ENCODE measurements around the gene TMEM94.
A peak's percentile ranks its signal among the peaks of the same experiment; 100 is the strongest.

TMEM94 gene

GRCh38 chr17:75521951-75522727 lies 65.7 kb downstream of the TMEM94 start:
- TF ChIP-seq ZFX (IDR thresholded peaks at IDR 0.05) (no peak), CTCF (conservative IDR thresholded peaks at IDR 0.05) (no peak)
- no peak overlapping the region for H3K27ac ChIP-seq

GRCh38 chr17:75523647-75524046 lies 67.2 kb downstream of the TMEM94 start:
- no peak for TF ChIP-seq CTCF (conservative IDR thresholded peaks at IDR 0.05)
- no peak for TF ChIP-seq ZFX (IDR thresholded peaks at IDR 0.05)

GRCh38 chr17:75524269-75524969 lies 68.0 kb downstream of the TMEM94 start:
- TF ChIP-seq CTCF (conservative IDR thresholded peaks at IDR 0.05) (no peak), ZFX (IDR thresholded peaks at IDR 0.05) (no peak)
- H3K27ac ChIP-seq: peak overlapping the region; percentile 92

More at GRCh38 chr17:75523647-75524046, 67.2 kb downstream of the TMEM94 start:
- peak overlapping the region; percentile 92 for H3K27ac ChIP-seq

- 0 out of 2 replicates have a peak, but pooled peaks have one; percentile 5 for TF ChIP-seq ZFX (IDR thresholded peaks at IDR 0.05)
- peak; percentile 81 for TF ChIP-seq CTCF (conservative IDR thresholded peaks at IDR 0.05)
- H3K27ac ChIP-seq: peak within 1 kb of the TSS; percentile 92
Observed at GRCh38 chr17:75524970-75525805, 68.8 kb downstream of the TMEM94 start, which contains the start of gene LLGL2. Gene LLGL2, plus strand, starts transcription at chr17:75525697. Its CDS starts 17,730 bp downstream, at chr17:75543427.

GRCh38 chr17:75525806-75526554 lies 69.5 kb downstream of the TMEM94 start:
- TF ChIP-seq ZFX (IDR thresholded peaks at IDR 0.05): peak; percentile 56; the same call in 1 of the 2 replicates
- TF ChIP-seq CTCF (conservative IDR thresholded peaks at IDR 0.05): no peak
- H3K27ac ChIP-seq: peak overlapping the region; percentile 92

- no peak for TF ChIP-seq CTCF (conservative IDR thresholded peaks at IDR 0.05)
- no peak for TF ChIP-seq ZFX (IDR thresholded peaks at IDR 0.05)
- peak overlapping the region; percentile 92 for H3K27ac ChIP-seq
Observed at GRCh38 chr17:75526555-75527270, 70.3 kb downstream of the TMEM94 start.

All from C4-2B (cell line).